Osteocyte (in vitro differentiated cells): ENCODE measurements around the gene TRAT1. TPM values are rescaled to one million over a fixed set of nuclear protein-coding genes. Genes with fewer than 3 reads are reported as not detected.

Source experiments
- DNase-seq: peaks from one replicate; pipeline ENCODE4 v3.0.0; 2021; ENCODE audit warnings: mixed read lengths; ENCODE audit not compliant: unreplicated experiment; ENCODE audit errors: extremely low spot score
- H3K27ac Mint-ChIP-seq: one replicate; pipeline ENCODE4 v1.8.0; 2021; ENCODE audit warnings: mild to moderate bottlenecking, mixed read lengths; ENCODE audit not compliant: unreplicated experiment
- H3K27me3 Mint-ChIP-seq: one replicate; pipeline ENCODE4 v1.8.0; 2021; ENCODE audit warnings: mixed read lengths; ENCODE audit not compliant: unreplicated experiment
- H3K36me3 Mint-ChIP-seq: one replicate; pipeline ENCODE4 v1.8.0; 2021; ENCODE audit warnings: mixed read lengths; ENCODE audit not compliant: unreplicated experiment
- H3K4me1 Mint-ChIP-seq: one replicate; pipeline ENCODE4 v1.8.0; 2021; ENCODE audit warnings: mixed read lengths; ENCODE audit not compliant: unreplicated experiment
- H3K4me3 Mint-ChIP-seq: one replicate; pipeline ENCODE4 v1.8.0; 2021; ENCODE audit warnings: mild to moderate bottlenecking, moderate library complexity, mixed read lengths; ENCODE audit not compliant: unreplicated experiment
- H3K9me3 Mint-ChIP-seq: one replicate; pipeline ENCODE4 v1.8.0; 2021; ENCODE audit warnings: mixed read lengths; ENCODE audit not compliant: unreplicated experiment
- total RNA-seq: library from RNA; stranded (reverse); gene quantifications from 2 replicates; pipeline ENCODE4 v1.2.1, GENCODE V29; 2021
- TF ChIP-seq, protein P1 (sequence below): fragments of 200-600 bp; sonication (generic); IDR thresholded peaks from 2 replicates; pipeline ENCODE4 v1.5.0; 2021; ENCODE audit warnings: antibody characterized with exemption, mild to moderate bottlenecking, moderate library complexity

Gene TRAT1
- total RNA-seq, 1 donor from 2014 or later: not detected

DNA sequence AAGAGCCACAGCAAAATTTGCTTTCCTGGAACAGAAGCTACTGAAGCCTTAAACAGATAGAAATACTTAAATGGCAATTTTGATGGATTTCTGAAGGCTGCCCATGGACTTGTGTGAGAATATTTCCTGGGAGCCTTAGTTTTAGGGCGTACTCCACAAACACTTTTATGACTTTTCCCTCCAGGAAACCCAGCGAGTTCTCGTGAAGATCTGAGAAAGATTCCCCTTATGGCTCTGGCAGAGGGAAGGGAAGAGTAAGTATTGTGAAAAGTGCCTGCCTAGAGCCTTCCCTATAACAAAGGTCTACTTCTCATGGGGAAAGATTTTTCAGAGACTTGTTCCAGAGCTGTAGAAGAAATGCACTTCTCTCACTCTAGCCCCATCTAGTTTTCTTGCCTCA, 31.1 kb upstream of the TRAT1 start:
- no peaks in the 10 kb centered on the region for H3K36me3 Mint-ChIP-seq
- DNase-seq: no peak
- H3K27me3 Mint-ChIP-seq: peaks cover 7% of the 10 kb centered on the region
- no peak overlapping the region for H3K27ac Mint-ChIP-seq
- peaks cover 13% of the 10 kb centered on the region for H3K9me3 Mint-ChIP-seq
- H3K4me1 Mint-ChIP-seq: no peaks in the 10 kb centered on the region
- TF ChIP-seq, protein P1, sequence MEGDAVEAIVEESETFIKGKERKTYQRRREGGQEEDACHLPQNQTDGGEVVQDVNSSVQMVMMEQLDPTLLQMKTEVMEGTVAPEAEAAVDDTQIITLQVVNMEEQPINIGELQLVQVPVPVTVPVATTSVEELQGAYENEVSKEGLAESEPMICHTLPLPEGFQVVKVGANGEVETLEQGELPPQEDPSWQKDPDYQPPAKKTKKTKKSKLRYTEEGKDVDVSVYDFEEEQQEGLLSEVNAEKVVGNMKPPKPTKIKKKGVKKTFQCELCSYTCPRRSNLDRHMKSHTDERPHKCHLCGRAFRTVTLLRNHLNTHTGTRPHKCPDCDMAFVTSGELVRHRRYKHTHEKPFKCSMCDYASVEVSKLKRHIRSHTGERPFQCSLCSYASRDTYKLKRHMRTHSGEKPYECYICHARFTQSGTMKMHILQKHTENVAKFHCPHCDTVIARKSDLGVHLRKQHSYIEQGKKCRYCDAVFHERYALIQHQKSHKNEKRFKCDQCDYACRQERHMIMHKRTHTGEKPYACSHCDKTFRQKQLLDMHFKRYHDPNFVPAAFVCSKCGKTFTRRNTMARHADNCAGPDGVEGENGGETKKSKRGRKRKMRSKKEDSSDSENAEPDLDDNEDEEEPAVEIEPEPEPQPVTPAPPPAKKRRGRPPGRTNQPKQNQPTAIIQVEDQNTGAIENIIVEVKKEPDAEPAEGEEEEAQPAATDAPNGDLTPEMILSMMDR: no peak
- no peak overlapping the region for H3K4me3 Mint-ChIP-seq

DNA sequence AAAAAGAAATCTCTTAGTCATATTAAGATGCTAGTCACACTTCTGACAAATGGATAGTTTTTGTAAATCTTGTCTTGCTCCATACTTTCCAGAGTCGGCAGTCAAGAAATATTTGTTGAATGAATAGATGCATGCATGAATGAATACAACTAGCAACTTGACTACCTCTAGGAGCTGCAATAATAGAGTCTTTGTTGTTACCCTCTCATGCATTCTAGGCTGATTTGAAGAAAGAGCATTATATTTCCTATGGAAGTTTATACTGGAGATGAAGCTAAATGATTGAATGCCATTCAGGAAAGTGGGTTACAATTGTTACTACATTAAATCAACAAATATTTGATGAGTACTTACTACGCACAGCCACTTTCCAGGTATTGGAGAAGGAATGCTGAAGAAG, 18.1 kb upstream of the TRAT1 start:
- Mint-ChIP-seq H3K36me3 (no peaks in the 10 kb centered on the region), H3K4me1 (no peaks in the 10 kb centered on the region), H3K9me3 (peaks cover 6% of the 10 kb centered on the region), H3K4me3 (no peak overlapping the region), H3K27ac (no peak overlapping the region), H3K27me3 (peaks cover 2% of the 10 kb centered on the region)
- no peak for DNase-seq
- TF ChIP-seq, protein P1: no peak

- TF ChIP-seq, protein P1: no peak
- H3K27me3 Mint-ChIP-seq: peaks cover 2% of the 10 kb centered on the region
- no peaks in the 10 kb centered on the region for H3K36me3 Mint-ChIP-seq
- no peak overlapping the region for H3K27ac Mint-ChIP-seq
- peaks cover 6% of the 10 kb centered on the region for H3K9me3 Mint-ChIP-seq
- H3K4me1 Mint-ChIP-seq: no peaks in the 10 kb centered on the region
- no peak overlapping the region for H3K4me3 Mint-ChIP-seq
- DNase-seq: no peak
Observed at GRCh38 chr3:108804966-108805365, 17.6 kb upstream of the TRAT1 start.

DNA sequence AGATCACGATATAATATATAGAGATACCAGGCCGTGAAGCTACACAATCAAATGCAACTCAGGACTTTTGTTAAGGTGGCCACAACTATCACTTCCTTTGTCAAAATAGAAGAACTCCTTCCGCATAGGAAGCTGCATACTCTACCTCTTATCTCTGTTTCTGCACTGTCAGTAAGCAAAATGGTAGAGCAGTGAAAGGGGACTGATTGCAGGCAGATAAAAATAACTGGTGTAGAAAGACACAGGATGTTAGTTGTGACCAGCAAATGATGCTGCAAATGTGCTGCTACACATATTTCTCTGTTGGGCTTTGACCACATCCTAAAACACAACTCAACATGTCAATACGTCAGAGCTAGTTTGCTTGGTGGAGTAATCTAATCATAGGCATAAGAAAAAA, 16.3 kb upstream of the TRAT1 start:
- H3K36me3 Mint-ChIP-seq: no peaks in the 10 kb centered on the region
- H3K27me3 Mint-ChIP-seq: peaks cover 6% of the 10 kb centered on the region
- H3K4me3 Mint-ChIP-seq: no peak overlapping the region
- no peak overlapping the region for H3K27ac Mint-ChIP-seq
- DNase-seq: no peak
- no peaks in the 10 kb centered on the region for H3K4me1 Mint-ChIP-seq
- TF ChIP-seq, protein P1: no peak
- H3K9me3 Mint-ChIP-seq: peaks cover 6% of the 10 kb centered on the region

GRCh38 chr3:108818404-108818803, 4.2 kb upstream of the TRAT1 start:
- Mint-ChIP-seq H3K36me3 (no peaks in the 10 kb centered on the region), H3K9me3 (peaks cover 4% of the 10 kb centered on the region), H3K27me3 (peaks cover 9% of the 10 kb centered on the region), H3K27ac (no peak overlapping the region), H3K4me3 (no peak overlapping the region), H3K4me1 (no peaks in the 10 kb centered on the region)
- no peak for DNase-seq
- TF ChIP-seq, protein P1: no peak
